ENCODE data around the gene SUPT16H.

DNA sequence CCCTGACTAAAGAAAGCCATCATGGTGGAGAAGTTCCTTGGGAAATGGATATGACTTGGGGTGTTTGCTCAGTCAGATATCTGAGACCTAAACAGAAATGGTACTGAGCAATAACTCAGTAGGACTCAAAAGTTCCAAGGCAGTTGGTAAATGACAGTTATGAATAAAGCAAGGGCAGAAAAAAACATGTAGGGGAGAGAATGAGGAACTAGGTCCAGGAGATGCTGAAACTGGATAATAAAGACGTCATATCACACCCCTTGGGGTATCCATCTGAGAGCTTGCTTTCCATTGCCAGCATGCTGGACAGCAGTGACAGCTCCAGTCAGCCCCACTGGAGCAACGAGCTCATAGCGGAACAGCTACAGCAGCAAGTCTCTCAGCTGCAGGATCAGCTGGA is 66.4 kb downstream of the SUPT16H start:
- no peak for TF ChIP-seq YY1 (IDR thresholded peaks at IDR 0.05; ENCODE audit: insufficient read depth, insufficient read length)
- no peak for TF ChIP-seq ZNF274 (IDR thresholded peaks at IDR 0.05; ENCODE audit: low read depth, low read length)
- no peak for TF ChIP-seq SUZ12 (IDR thresholded peaks at IDR 0.05; ENCODE audit: extremely low read depth, insufficient read depth, insufficient read length)
